CD14-positive monocyte (primary cell): ENCODE data around the gene PRM1. TPM values are rescaled to one million over a fixed set of nuclear protein-coding genes. Genes with fewer than 3 reads are reported as not detected.

Experiments
- DNase-seq, 3 donors: peaks; one replicate each; pipeline ENCODE4 v3.0.0-alpha.2; 2011 to 2022
- H2AFZ ChIP-seq: 2 replicates; pipeline ENCODE4 v1.6.0; 2012; ENCODE audit warnings: mild to moderate bottlenecking, low read depth, low read length, inconsistent platforms; ENCODE audit not compliant: insufficient read depth, poor library complexity, severe bottlenecking
- H3K27ac ChIP-seq, 2 donors: 1 replicate in 1 of 2; 2 replicates in 1 of 2; pipeline ENCODE4 v1.5.1; 2012 to 2013; ENCODE audit warnings: low read length in 2 of 2, control low read depth in 1 of 2, inconsistent platforms in 1 of 2, low read depth in 1 of 2, mild to moderate bottlenecking in 1 of 2
- H3K27me3 ChIP-seq, 2 donors: one replicate each; pipeline versions ENCODE4 v1.6.0 to v1.6.1; 2011 to 2013; ENCODE audit warnings: low read length in 2 of 2; ENCODE audit not compliant: control insufficient read depth in 2 of 2, insufficient read depth in 2 of 2
- H3K36me3 ChIP-seq, 2 donors: replicated peaks in 1 of 2; 1 replicate in 1 of 2; 2 replicates in 1 of 2; pipeline versions ENCODE4 v1.5.1 to v1.6.1; 2012 to 2013; ENCODE audit warnings: low read length in 2 of 2, control low read depth in 1 of 2, inconsistent platforms in 1 of 2, mild to moderate bottlenecking in 1 of 2; ENCODE audit not compliant: insufficient read depth in 2 of 2, control insufficient read depth in 1 of 2
- H3K4me1 ChIP-seq, 2 donors: 1 replicate in 1 of 2; 2 replicates in 1 of 2; pipeline versions ENCODE4 v1.5.1 to v1.6.1; 2012 to 2013; ENCODE audit warnings: low read length in 2 of 2, control low read depth in 1 of 2, inconsistent platforms in 1 of 2, mild to moderate bottlenecking in 1 of 2, moderate library complexity in 1 of 2; ENCODE audit not compliant: insufficient read depth in 2 of 2, control insufficient read depth in 1 of 2
- H3K4me2 ChIP-seq: replicated peaks from 2 replicates; pipeline ENCODE3; 2012; ENCODE audit warnings: low read length, moderate library complexity, mild to moderate bottlenecking; ENCODE audit not compliant: poor library complexity, severe bottlenecking; ENCODE audit errors: extremely low read depth
- H3K4me3 ChIP-seq, 3 experiments: fragments of 200-600 bp in 1 of 3; sonication (generic) in 1 of 3; replicated peaks in 1 of 3; 1 replicate in 2 of 3; 2 replicates in 1 of 3; pipeline ENCODE4 v1.5.1; 2011 to 2013; ENCODE audit warnings: low read length in 3 of 3, mild to moderate bottlenecking in 3 of 3, control low read depth in 2 of 3, low read depth in 2 of 3, inconsistent platforms in 1 of 3, moderate library complexity in 1 of 3
- H3K79me2 ChIP-seq: 2 replicates; pipeline ENCODE4 v1.6.0; 2012; ENCODE audit warnings: mild to moderate bottlenecking, control low read depth, inconsistent platforms, low read length, moderate library complexity; ENCODE audit not compliant: insufficient read depth
- H3K9ac ChIP-seq: 2 replicates; pipeline ENCODE4 v1.6.0; 2017; ENCODE audit warnings: low read length, mild to moderate bottlenecking; ENCODE audit not compliant: insufficient read depth, poor library complexity, severe bottlenecking
- H3K9me3 ChIP-seq, 2 donors: replicated peaks in 1 of 2; 1 replicate in 1 of 2; 2 replicates in 1 of 2; pipeline versions ENCODE4 v1.5.1 to v1.6.1; 2012 to 2013; ENCODE audit warnings: low read length in 2 of 2, control low read depth in 1 of 2; ENCODE audit not compliant: control insufficient read depth in 1 of 2, insufficient read depth in 1 of 2
- H4K20me1 ChIP-seq: 2 replicates; pipeline ENCODE4 v1.6.0; 2012; ENCODE audit warnings: mild to moderate bottlenecking, low read length, control low read depth, moderate library complexity; ENCODE audit not compliant: insufficient read depth
- H3K27ac Mint-ChIP-seq, 7 donors: one replicate each; pipeline ENCODE4 v1.8.0; 2020; ENCODE audit warnings: mild to moderate bottlenecking in 7 of 7, mixed read lengths in 7 of 7, moderate library complexity in 6 of 7, inconsistent platforms in 2 of 7
- H3K27me3 Mint-ChIP-seq, 3 donors: one replicate each; pipeline ENCODE4 v1.8.0; 2021 to 2022; ENCODE audit warnings: low read depth in 3 of 3, mild to moderate bottlenecking in 3 of 3, mixed read lengths in 3 of 3, moderate library complexity in 3 of 3, inconsistent platforms in 1 of 3
- H3K36me3 Mint-ChIP-seq, 2 donors: one replicate each; pipeline ENCODE4 v1.8.0; 2020; ENCODE audit warnings: mixed read lengths in 2 of 2, inconsistent platforms in 1 of 2, mild to moderate bottlenecking in 1 of 2
- H3K4me1 Mint-ChIP-seq: one replicate; pipeline ENCODE4 v1.8.0; 2020; ENCODE audit warnings: mild to moderate bottlenecking, mixed read lengths
- H3K4me3 Mint-ChIP-seq, 2 donors: one replicate each; pipeline ENCODE4 v1.8.0; 2020; ENCODE audit warnings: mild to moderate bottlenecking in 2 of 2, mixed read lengths in 2 of 2, moderate library complexity in 1 of 2
- H3K9me3 Mint-ChIP-seq, 7 donors: one replicate each; pipeline ENCODE4 v1.8.0; 2020 to 2022; ENCODE audit warnings: mixed read lengths in 7 of 7, mild to moderate bottlenecking in 6 of 7, moderate library complexity in 6 of 7, inconsistent platforms in 2 of 7
- WGBS: methylation state at CpG from one replicate; pipeline ENCODE4 v1.1.5; 2013; ENCODE audit warnings: missing lambda C conversion rate; ENCODE audit not compliant: insufficient coverage; 5-methylcytosine and 5-hydroxymethylcytosine counted together
- intact Hi-C, 2 donors: fragments of 100-400 bp; cut with micrococcal nuclease; formaldehyde crosslinking; loops; one replicate each; pipeline versions ENCODE4 v1.15.0 to v1.15.1; 2023
- polyA plus RNA-seq, 3 donors: library from polyadenylated mRNA; depleted of rRNA in 1 of 3; unstranded in 2 of 3; stranded (reverse) in 1 of 3; fragments of 300-500 nt in 2 of 3; fragments of >200 nt in 1 of 3; fragmentation: Illumina TruSeq in 2 of 3; gene quantifications; 1 replicate in 2 of 3; 2 replicates in 1 of 3; pipeline ENCODE4 v1.2.3, GENCODE V29; 2012 to 2021
- TF ChIP-seq, protein P1 (sequence below): fragments of 200-600 bp; IDR thresholded peaks from one replicate; pipeline ENCODE4 v1.8.0; 2022; ENCODE audit warnings: antibody characterized with exemption, mild to moderate bottlenecking

Gene PRM1
- polyA plus RNA-seq, 3 donors, result not detected

DNA sequence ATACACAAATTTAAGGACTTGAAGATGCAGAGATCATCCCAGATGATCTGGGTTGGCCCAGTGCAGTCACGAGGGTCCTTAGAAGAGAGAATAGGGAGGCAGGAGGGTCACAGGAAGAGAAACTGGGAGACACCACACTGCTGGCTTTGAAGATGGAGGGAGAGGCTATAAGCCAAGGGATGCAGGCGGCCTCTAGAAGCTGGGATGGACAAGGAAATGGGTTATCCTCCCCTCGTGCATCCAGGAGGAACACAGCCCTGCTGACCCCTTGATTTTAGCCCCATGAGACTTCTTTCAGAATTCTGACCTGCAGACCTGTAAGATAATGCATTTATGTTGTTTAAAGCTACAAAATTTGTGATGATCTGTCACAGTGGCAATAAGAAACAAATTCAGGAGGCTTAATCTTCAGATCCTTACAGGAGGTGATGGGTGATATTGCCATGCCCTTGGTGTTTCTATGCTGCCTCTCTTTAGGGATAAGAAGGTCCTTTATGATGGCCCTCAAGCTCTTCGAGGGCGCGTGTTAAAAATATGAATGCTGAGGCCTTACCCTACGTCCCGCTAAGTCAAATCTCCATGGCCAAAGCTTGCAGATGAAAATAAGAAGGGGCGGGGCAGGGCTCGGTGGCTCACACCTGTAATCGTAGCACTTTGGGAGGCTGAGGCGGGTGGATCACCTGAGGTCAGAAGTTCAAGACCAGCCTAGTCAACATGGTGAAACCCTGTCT is 3.4 kb downstream of the PRM1 start:
- no peak overlapping the region for H3K27ac Mint-ChIP-seq
- H3K4me1 Mint-ChIP-seq, result peaks cover 12% of the 10 kb centered on the region
- Histone ChIP-seq H3K36me3 (no peaks in the 10 kb centered on the region), H3K9ac (no peak overlapping the region), H3K4me1 (no peaks in the 10 kb centered on the region), H2AFZ (no peak overlapping the region), H3K79me2 (no peaks in the 10 kb centered on the region), H3K4me2 (no peak overlapping the region), H4K20me1 (no peaks in the 10 kb centered on the region), H3K27ac (no peak overlapping the region), H3K9me3 (no peaks in the 10 kb centered on the region), H3K4me3 (no peak overlapping the region), H3K27me3 (peaks cover 0 to 4% of the 10 kb centered on the region in 2 donors)
- 84% methylated on average over 7 of the region's 12 CpGs for WGBS
- TF ChIP-seq, protein P1, sequence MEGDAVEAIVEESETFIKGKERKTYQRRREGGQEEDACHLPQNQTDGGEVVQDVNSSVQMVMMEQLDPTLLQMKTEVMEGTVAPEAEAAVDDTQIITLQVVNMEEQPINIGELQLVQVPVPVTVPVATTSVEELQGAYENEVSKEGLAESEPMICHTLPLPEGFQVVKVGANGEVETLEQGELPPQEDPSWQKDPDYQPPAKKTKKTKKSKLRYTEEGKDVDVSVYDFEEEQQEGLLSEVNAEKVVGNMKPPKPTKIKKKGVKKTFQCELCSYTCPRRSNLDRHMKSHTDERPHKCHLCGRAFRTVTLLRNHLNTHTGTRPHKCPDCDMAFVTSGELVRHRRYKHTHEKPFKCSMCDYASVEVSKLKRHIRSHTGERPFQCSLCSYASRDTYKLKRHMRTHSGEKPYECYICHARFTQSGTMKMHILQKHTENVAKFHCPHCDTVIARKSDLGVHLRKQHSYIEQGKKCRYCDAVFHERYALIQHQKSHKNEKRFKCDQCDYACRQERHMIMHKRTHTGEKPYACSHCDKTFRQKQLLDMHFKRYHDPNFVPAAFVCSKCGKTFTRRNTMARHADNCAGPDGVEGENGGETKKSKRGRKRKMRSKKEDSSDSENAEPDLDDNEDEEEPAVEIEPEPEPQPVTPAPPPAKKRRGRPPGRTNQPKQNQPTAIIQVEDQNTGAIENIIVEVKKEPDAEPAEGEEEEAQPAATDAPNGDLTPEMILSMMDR, result no peak
- no peaks in the 10 kb centered on the region for H3K36me3 Mint-ChIP-seq
- peaks cover 0 to 2% (median 0%) of the 10 kb centered on the region in 7 donors for H3K9me3 Mint-ChIP-seq
- H3K27me3 Mint-ChIP-seq, result peaks cover 9 to 11% (median 9%) of the 10 kb centered on the region in 3 donors
- H3K4me3 Mint-ChIP-seq, result no peak overlapping the region
- intact Hi-C loops, result no loop called here
- no peak for DNase-seq

DNA sequence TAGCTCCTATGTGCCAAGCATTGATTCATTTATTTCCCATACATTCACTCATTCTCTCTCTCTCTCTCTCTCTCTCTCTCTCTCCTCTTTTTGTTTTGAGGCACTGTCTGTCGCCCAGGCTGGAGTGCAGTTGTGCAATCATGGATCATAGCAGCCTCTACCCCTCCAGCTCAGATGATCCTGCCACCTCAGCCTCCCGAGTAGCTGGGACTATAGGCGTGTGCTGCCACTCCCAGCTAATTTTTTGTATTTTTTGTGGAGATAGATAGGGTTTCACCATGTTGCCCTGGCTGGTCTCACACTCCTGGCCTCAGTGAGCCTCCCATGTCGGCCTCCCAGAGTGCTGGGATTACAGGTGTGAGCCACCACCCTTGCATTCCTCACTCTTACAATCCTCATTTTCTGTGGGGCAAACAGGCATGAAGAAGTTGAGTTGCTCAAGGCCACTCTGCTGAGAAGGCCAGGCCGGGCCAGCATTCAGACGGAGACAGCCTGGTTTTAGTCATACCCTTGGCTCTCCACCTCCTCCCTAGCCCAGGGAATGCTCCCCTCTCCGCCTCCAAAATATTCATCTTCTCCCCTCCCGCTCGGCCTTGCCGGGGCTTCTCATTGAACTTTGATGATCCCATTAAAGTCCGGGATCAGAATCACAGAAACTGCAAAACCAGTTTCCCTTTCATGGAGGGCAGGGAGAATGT is 4.1 kb downstream of the PRM1 start:
- Mint-ChIP-seq H3K36me3 (no peaks in the 10 kb centered on the region), H3K4me3 (peak overlapping the region in 1 of 2 donors; percentile 58), H3K4me1 (peaks cover 13% of the 10 kb centered on the region), H3K27ac (peak overlapping the region in 1 of 7 donors; percentile 48), H3K27me3 (peaks cover 8 to 10% (median 9%) of the 10 kb centered on the region in 3 donors), H3K9me3 (peaks cover 0 to under 1% (median 0%) of the 10 kb centered on the region in 7 donors)
- Histone ChIP-seq H3K9ac (no peak overlapping the region), H4K20me1 (no peaks in the 10 kb centered on the region), H3K79me2 (no peaks in the 10 kb centered on the region), H3K36me3 (no peaks in the 10 kb centered on the region), H3K4me3 (no peak overlapping the region), H3K27me3 (peaks cover 0 to 4% of the 10 kb centered on the region in 2 donors), H3K4me1 (no peaks in the 10 kb centered on the region), H3K9me3 (no peaks in the 10 kb centered on the region), H3K27ac (no peak overlapping the region), H2AFZ (no peak overlapping the region), H3K4me2 (no peak overlapping the region)
- intact Hi-C loops, result no loop called here
- DNase-seq, result no peak
- 98% methylated on average over 4 of the region's 11 CpGs for WGBS
- TF ChIP-seq, protein P1, result no peak
